Astrocyte (in vitro differentiated cells and primary cell): ENCODE results near the gene SHC4.

Source experiments
- CTCF ChIP-seq: IDR thresholded peaks from 2 replicates; pipeline ENCODE4 v1.5.1; 2011; ENCODE audit warnings: low read depth, mild to moderate bottlenecking, inconsistent platforms, low read length, moderate library complexity; ENCODE audit not compliant: insufficient read depth
- EZH2 ChIP-seq: IDR thresholded peaks from 2 replicates; pipeline ENCODE4 v1.6.1; 2012; ENCODE audit warnings: mild to moderate bottlenecking, low read length, inconsistent platforms; ENCODE audit not compliant: insufficient read depth

GRCh38 chr15:48828471-48828870 is 135.2 kb downstream of the SHC4 start:
- TF ChIP-seq CTCF (no peak), EZH2 (no peak)
